OCI-LY3 (cell line): Measurements from ENCODE around the gene LGALS3BP.

Experiments used
- CTCF ChIP-seq: fragments of 200-600, 300-600 bp; sonication (generic); IDR thresholded peaks from 2 replicates; pipeline ENCODE4 v1.5.1; 2014; ENCODE audit warnings: antibody characterized with exemption, low read length, low read depth
- EZH2phosphoT487 ChIP-seq: fragments of 200-600 bp; shearing (Covaris generic); IDR thresholded peaks from 2 replicates; pipeline ENCODE4 v1.6.1; 2018; ENCODE audit warnings: antibody characterized with exemption, mixed run types, low read depth

- TF ChIP-seq CTCF (no peak), EZH2phosphoT487 (no peak)
Observed at GRCh38 chr17:78935419-78936323, 44.1 kb downstream of the LGALS3BP start.
